ENCODE data around the gene DOCK1.
"Not testable (repeated sequence)": the region's sequence is repeated elsewhere in the genome, so short reads cannot be mapped to it uniquely, and the experiment has no call there.

Gene DOCK1

GRCh38 chr10:126904818-126905701 is at the start of gene DOCK1:
Gene DOCK1 (plus strand): TSS chr10:126905428. CDS start chr10:126905518, 90 bp downstream.
- DNase-seq: no peak

- no peak for DNase-seq
These were observed 47.9 kb upstream of the DOCK1 start for GRCh38 chr10:126857178-126857806.

- DNase-seq: no peak
These were observed 37.5 kb upstream of the DOCK1 start for GRCh38 chr10:126867567-126868365.

- no peak for DNase-seq
These were observed 36.9 kb upstream of the DOCK1 start for GRCh38 chr10:126868371-126868770.

DNA sequence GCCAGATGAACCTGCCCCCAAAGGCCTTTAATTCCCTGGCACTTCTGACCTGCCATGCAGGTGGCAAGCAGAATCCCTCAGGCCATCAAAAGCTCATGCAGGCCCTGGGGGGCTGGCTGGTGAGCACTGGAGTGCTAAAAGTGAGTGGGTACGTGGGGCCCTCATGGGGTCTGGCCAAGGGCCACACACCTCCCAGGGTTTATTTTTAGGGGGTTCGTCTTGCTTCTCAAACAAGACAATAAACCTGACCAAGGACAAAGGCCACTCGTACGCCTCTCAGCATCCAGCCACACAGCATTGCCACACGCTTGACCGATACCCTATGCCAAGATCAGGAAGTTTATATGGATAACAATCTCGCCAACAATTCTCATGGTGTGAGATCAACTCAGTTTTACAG is 33.1 kb upstream of the DOCK1 start:
- no peak for DNase-seq

- DNase-seq: no peak
These were observed 32.5 kb upstream of the DOCK1 start for GRCh38 chr10:126872768-126873167.

DNA sequence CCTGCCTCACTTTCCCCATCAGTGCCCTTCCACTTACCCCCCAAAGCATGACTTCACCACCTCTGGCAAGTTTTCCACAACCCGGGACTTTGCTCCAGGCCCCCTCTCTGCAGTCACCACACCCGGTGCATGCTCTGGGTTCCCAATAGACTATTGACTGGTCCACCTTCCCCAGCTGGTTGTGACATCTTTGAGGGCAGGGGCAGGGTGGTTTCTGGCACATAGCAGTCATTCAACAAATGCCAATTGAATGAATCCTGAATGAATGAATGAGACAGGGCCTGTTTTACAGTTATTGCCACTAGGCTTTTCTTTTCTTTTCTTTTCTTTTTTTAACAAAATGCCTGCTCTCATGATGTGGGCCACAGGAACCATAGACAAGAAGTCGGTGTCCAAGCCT is 28.8 kb upstream of the DOCK1 start:
- DNase-seq: no peak

DNA sequence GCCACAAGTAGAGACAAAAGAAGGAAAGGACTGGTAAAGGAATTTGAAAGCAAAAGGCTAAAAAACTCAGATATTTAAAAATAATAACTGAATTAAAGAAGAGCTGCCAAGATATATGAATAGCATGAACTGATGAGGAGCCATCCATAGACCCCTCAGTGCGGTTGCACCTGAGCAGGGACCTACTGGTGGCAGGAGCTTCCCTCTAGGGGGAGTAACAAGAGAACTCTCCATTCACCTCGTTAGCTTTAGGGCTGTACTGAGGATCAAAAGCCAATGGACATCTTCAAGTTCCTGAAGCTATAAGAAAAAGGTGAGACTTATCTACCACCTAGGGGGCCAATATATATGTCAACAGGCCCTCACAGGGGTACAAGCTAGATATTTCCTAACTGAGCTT is 27.8 kb upstream of the DOCK1 start:
- DNase-seq: no peak

GRCh38 chr10:126878594-126878993 is 26.6 kb upstream of the DOCK1 start:
- no peak for DNase-seq

DNA sequence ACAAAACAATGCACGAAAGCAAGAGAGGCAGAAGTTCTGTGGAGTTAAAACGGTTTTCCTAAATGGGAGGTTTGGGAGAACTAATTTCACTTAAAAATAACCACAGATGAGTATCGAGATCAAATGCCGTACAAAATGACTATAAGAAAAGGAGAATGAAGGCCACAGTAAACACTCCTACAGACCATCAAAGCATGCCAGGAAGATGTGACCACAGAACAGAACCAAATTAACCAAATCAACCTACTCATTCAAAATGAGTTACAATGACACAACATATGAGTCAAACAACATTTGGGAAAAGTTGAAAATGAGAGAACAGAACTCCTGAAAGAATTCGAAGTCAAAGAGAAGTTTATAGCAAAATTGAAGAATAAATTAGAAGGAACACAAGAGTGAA is 24.3 kb upstream of the DOCK1 start:
- no peak for DNase-seq

GRCh38 chr10:126882055-126882454 is 23.2 kb upstream of the DOCK1 start:
- DNase-seq: not testable (repeated sequence)

DNA sequence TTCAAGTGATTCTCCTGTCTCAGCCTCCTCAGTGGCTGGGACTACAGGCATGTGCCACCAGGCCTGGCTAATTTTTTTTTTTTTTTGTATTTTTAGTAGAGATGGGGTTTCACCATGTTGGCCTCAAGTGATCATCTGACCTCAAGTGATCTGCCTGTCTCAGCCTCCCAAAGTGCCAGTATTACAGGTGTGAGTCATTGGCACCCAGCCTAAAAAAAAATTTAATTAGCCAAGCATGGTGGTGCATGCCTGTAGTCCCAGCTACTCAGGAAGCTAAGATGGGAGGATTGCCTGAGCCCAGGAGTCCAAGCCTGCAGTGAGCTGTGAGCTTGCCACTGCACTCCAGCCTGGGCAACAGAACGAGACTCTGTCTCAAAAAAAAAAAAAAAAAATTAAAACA is 16.8 kb upstream of the DOCK1 start:
- not testable (repeated sequence) for DNase-seq

DNA sequence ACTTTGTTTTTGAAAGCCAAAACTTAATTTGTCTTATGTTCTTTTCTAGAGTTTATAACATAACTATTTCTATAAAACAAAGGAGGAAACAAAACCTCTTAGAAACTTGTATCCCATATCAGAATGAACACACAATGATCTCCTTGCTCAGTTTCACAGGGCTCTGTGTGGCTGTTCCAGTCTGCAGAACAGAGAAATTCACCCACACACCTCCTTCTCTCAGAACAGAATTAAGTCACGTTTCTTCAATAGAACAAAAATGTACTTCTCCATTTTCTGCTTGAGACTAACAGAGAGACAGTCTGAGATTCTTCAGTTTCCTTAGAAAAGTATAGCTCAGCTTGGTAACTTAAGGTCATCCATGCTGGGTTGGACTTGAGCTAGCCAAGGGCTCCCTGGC is 15.8 kb upstream of the DOCK1 start:
- no peak for DNase-seq

GRCh38 chr10:126890797-126891196 is 14.4 kb upstream of the DOCK1 start:
- not testable (repeated sequence) for DNase-seq

DNA sequence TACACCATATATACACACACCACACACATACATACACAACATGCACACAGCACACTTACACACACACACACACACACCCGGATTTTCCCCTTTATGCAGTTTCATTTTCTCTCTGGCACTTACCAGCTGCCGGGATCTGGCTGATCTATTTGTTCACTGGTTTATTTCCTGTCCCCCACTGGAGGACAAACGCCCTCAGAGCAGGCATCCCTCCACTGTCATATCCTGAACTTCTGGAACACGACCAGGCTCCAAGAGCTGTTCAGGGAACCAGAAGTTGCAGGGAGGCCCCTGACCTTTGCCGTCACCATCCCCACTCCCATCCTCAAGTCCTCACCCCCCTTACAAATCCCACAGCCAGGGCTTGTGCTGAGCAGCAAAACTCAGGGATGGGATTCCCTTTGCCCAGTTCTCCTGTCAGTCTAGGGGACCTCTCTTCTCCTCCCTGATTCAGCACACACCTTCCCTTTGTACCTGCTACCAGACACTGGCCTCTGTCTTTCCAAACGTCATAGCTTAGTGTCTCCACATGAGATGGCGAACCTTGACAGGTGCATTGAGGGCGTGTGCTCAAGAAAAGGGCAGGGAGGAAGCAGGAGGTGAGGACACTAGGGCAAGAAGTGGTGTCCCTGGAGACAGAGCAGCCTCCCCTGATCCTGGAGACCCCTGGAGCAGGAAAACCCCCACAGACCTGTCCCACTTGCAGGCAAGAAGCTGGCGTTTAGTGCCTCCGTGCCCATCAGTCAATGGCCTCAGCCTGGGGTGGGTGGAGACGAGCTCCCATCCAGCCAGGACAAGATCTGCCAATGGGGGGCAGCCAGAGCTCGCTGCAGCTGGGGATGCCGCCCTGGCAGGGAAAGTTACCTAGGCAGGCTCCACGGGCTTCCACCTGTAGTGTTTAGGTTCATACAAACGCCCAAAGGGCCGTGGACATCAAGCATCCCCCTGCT is 12.7 kb upstream of the DOCK1 start:
- DNase-seq: no peak

DNA sequence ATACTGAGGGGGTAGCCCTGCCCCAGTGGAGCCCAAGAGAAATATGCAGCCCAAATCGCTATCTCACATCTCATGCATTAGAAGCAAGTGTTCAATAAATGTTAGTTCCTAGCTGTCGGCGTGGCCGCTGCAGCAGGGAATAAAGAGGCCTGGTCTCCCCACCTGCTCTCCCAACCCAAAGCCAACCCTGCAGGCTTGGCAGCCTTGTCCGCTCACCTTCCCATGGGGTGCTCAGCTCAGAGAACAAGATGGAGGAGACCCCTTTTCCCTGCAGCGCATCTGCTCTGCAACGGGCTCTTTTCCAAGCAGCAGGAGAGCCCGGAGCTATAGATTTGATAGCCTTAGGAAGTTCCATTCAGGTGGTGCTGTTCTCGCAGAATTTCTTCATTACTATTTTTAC is 12.0 kb upstream of the DOCK1 start:
- no peak for DNase-seq

DNA sequence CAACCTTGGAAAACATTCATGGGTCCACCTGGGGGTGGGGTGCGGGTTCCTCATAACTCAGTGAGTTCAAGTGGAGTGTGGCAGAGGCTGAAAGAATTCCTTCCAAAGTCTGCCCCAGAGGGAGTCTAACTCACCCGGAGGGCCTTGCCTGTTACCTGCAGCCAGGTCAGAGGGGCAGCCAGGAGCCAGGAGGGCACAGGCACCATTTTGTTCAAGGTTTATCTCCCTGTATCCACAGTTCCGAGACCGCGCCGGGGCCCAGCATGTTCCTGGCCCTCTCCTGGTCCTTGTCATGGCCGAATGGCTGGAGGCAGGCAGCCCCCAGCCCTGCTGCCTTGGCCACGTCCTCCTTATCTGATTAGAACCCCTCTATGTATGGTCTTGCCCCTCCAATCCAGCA is 11.4 kb upstream of the DOCK1 start:
- no peak for DNase-seq

DNA sequence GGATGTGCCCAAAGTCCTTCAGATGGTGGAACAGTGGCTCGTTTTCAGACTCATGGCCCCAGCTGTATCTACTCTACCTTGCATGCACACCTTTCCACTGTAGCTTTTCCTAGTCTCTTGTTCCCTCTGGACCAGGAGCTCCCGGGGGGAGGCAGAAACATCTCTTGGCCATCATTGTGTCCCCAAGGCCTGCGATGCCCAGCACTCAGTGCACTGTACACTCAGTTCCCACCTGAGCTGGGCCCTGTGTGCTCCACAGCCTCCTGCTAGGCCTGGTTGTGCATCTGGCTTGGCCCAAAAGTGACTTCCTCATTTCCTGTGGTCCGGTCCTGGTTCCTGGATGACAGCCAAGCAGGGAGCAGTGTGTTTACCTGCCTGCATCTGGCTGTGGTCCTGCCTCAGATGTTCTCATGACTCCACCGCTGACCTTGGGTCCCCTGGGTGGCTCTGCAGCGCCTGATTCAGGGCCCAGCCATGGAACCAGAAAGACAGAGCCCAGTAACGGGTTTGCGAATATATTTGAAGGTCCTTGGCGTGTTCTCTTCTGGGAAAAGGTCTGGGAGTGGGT is 9.9 kb upstream of the DOCK1 start:
- no peak for DNase-seq

DNA sequence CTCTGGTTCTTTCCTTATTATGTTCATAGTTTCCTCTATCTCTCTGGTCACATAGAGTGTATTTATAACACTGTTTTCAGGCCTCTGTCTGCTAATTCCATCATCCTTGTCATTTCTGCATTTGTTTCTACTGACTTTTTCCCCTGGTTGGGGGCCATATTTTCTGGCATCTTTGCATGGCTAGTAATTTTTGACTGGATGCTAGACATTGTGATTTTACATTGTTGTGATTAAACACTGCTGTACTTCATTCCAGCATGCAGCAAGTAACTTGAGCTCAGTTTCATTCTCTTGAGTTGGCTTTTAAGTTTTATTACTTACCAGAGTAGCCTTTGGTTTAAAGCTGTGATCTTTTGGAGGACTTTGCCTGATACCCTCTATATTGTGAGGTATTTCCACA is 6.8 kb upstream of the DOCK1 start:
- no peak for DNase-seq

DNA sequence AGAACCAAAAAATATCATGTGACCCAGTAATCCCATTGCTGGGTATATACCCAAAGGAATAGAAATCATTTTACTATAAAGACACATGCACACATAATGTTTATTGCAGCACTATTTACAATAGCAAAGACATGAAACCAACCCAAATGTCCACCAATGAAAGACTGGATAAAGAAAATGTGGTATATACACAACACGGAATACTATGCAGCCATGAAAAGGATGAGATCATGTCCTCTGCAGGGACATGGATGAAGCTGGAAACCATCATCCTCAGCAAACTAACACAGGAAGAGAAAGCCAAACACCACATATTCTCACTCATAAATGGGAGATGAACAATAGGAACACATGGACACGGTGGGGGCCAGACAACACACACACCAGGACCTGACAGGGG is 5.7 kb upstream of the DOCK1 start:
- not testable (repeated sequence) for DNase-seq

- DNase-seq: no peak
These were observed 3.1 kb upstream of the DOCK1 start for GRCh38 chr10:126902157-126902556.

All from NK-92 treated with Interleukin-12 subunit alpha and Interleukin-12 subunit beta, amount 100 ng/mL, for 24 hours (cell line).